Lung (tissue), 12 donors: ENCODE measurements around the gene NOC3L. TPM values are rescaled to one million over a fixed set of nuclear protein-coding genes. Genes with fewer than 3 reads are reported as not detected.
A peak's percentile ranks its signal among the peaks of the same experiment; 100 is the strongest.

Experiments
- ATAC-seq: fragments of 200-7000 bp; cut with Tn5 transposase; one replicate; pipeline ENCODE4 v1.9.1; 2020; ENCODE audit warnings: moderate number of reproducible peaks; ENCODE audit not compliant: insufficient read depth, low FRiP score
- DNase-seq, 3 donors: peaks; one replicate each; pipeline ENCODE4 v3.0.0-alpha.2; 2013 to 2017
- H3K27ac ChIP-seq, 2 donors: one replicate each; pipeline ENCODE4 v1.5.1; 2013; ENCODE audit warnings: mild to moderate bottlenecking in 2 of 2, moderate library complexity in 2 of 2, control low read depth in 1 of 2, inconsistent platforms in 1 of 2, low read depth in 1 of 2, low read length in 1 of 2
- H3K27me3 ChIP-seq, 3 donors: one replicate each; pipeline ENCODE4 v1.5.1; 2013; ENCODE audit warnings: low read length in 2 of 3; ENCODE audit not compliant: control insufficient read depth in 3 of 3, insufficient read depth in 3 of 3
- H3K36me3 ChIP-seq, 4 donors: one replicate each; pipeline ENCODE4 v1.5.1; 2013; ENCODE audit warnings: low read length in 4 of 4, mild to moderate bottlenecking in 1 of 4, moderate library complexity in 1 of 4; ENCODE audit not compliant: control insufficient read depth in 4 of 4, insufficient read depth in 4 of 4
- H3K4me1 ChIP-seq, 5 donors: one replicate each; pipeline ENCODE4 v1.5.1; 2013; ENCODE audit warnings: low read length in 5 of 5, mild to moderate bottlenecking in 2 of 5, moderate library complexity in 1 of 5; ENCODE audit not compliant: control insufficient read depth in 5 of 5, insufficient read depth in 5 of 5
- H3K4me3 ChIP-seq: one replicate; pipeline ENCODE4 v1.5.1; 2013; ENCODE audit warnings: mild to moderate bottlenecking, control low read depth, moderate library complexity
- H3K9ac ChIP-seq, 2 donors: one replicate each; pipeline ENCODE4 v1.5.1; 2013; ENCODE audit warnings: low read length in 2 of 2, control low read depth in 1 of 2; ENCODE audit not compliant: insufficient read depth in 1 of 2
- H3K9me3 ChIP-seq, 4 donors: one replicate each; pipeline ENCODE4 v1.5.1; 2013; ENCODE audit warnings: low read length in 3 of 4, mild to moderate bottlenecking in 1 of 4, moderate library complexity in 1 of 4; ENCODE audit not compliant: control insufficient read depth in 4 of 4, insufficient read depth in 3 of 4
- WGBS, 2 donors: extraction: QIAGEN DNeasy Blood & Tissue Kit; methylation state at CpG; one replicate each; pipeline ENCODE4 v1.1.7; 2013; 5-methylcytosine and 5-hydroxymethylcytosine counted together
- polyA plus RNA-seq, 2 donors: library from polyadenylated mRNA; stranded (reverse); fragments of 200-250 nt; gene quantifications; one replicate each; pipeline ENCODE4 v1.2.1, GENCODE V29; 2013
- total RNA-seq, 2 donors: library from RNA; depleted of rRNA in 1 of 2; stranded (reverse); fragments of >200 nt in 1 of 2; gene quantifications; one replicate each; pipeline ENCODE4 v1.2.1, GENCODE V29; 2014 to 2021
- TF ChIP-seq, protein P1 (sequence below): IDR thresholded peaks from 2 replicates; pipeline ENCODE4 v1.5.1; 2012; ENCODE audit warnings: mild to moderate bottlenecking; ENCODE audit errors: control extremely low read depth, extremely low read depth
- donor health status: control.
- donor health status: control.
- donor health status: Bipolar disorder and iron deficiency.
- donor health status: healthy.
- donor health status: DM: yes; HTN: yes; CAD: no.

Gene NOC3L
- total and polyA plus RNA-seq, 4 donors = 4.5 to 20.8 (median 10.1) TPM

DNA sequence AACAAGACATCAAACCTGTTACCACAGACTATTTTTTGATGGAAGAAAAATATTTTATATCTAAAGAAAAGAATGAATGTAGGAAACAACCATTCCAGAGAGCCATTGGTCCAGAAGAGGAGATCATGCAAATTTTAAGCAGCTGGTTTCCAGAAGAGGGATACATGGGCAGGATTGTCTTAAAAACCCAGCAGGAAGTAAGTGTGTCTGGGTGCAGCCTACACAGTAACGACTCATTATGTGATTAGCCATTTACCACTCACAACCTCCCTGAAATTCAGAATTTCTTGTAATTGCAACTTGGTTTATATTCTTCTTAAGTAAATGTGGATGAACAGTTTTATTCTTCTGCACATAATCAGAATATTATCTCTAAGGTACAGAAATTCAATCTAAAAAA lies 46.2 kb downstream of the NOC3L start:
- WGBS, 2 donors = 35 to 56% methylated on average over 1 of the region's 1 CpG
- Histone ChIP-seq H3K4me3 (no peak overlapping the region), H3K27ac (no peak overlapping the region), H3K36me3 (no peaks in the 10 kb centered on the region), H3K9me3 (no peaks in the 10 kb centered on the region), H3K9ac (no peak overlapping the region), H3K4me1 (peaks cover 0 to 24% (median 6%) of the 10 kb centered on the region in 5 donors), H3K27me3 (no peaks in the 10 kb centered on the region)
- TF ChIP-seq, protein P1, sequence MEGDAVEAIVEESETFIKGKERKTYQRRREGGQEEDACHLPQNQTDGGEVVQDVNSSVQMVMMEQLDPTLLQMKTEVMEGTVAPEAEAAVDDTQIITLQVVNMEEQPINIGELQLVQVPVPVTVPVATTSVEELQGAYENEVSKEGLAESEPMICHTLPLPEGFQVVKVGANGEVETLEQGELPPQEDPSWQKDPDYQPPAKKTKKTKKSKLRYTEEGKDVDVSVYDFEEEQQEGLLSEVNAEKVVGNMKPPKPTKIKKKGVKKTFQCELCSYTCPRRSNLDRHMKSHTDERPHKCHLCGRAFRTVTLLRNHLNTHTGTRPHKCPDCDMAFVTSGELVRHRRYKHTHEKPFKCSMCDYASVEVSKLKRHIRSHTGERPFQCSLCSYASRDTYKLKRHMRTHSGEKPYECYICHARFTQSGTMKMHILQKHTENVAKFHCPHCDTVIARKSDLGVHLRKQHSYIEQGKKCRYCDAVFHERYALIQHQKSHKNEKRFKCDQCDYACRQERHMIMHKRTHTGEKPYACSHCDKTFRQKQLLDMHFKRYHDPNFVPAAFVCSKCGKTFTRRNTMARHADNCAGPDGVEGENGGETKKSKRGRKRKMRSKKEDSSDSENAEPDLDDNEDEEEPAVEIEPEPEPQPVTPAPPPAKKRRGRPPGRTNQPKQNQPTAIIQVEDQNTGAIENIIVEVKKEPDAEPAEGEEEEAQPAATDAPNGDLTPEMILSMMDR = no peak
- ATAC-seq (no peak), DNase-seq (no peak)

DNA sequence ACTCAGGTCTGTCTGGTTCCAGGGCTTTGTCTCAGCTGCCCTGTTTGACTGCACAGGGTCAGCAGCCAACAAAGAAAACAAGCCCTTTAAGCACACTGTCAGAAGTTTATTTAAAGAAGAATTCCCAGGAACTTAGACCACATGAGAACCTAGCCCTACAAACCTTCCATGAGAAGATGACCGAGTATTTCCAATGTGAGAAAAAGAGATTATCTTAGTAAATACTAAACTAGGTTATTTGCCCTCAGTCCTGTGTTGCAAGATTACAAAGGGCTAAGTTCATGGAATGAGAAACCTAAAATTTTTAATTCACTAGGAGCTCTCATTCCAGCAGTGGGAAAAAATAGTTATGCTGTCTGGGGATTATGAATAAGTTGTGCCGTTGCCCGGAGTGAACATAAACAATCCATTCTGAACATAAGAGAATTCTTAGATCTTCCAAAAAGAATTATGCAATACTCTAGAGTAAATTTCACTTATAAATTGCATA lies 46.7 kb downstream of the NOC3L start:
- ATAC-seq (no peak), DNase-seq (peak; percentile 76 to 95 (median 95))
- H3K4me3 ChIP-seq = no peak overlapping the region
- H3K27me3 ChIP-seq = no peaks in the 10 kb centered on the region
- H3K9me3 ChIP-seq = no peaks in the 10 kb centered on the region
- H3K9ac ChIP-seq = no peak overlapping the region
- TF ChIP-seq, protein P1 = no peak
- WGBS, 2 donors = 55 to 67% methylated on average over 3 of the region's 3 CpGs
- peaks cover 0 to 4% (median 0%) of the 10 kb centered on the region in 4 donors for H3K36me3 ChIP-seq
- peaks cover 0 to 24% (median 6%) of the 10 kb centered on the region in 5 donors for H3K4me1 ChIP-seq
- H3K27ac ChIP-seq = no peak overlapping the region

DNA sequence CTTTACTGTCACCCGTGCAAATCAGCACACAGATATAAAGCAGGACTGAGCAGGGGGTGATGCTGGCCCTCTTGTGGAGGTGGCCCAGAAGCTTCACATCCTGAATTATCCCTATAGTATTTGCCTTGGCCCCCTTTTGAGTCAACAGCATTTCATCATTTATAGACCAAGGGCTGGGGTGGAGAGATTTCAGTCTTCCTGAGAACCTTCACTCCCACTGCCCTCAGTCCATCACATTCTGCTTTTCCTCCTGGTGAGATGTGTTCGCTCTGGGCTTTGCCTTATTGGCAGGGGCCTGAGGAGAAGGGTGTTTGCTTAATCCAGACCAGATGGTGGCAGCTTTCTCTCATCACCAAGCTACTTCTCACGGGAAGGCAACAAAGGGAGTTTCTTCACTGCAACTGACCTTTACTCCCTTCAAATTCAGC lies 47.7 kb downstream of the NOC3L start:
- Histone ChIP-seq H3K27ac (no peak overlapping the region), H3K4me1 (peaks cover 0 to 24% (median 6%) of the 10 kb centered on the region in 5 donors), H3K4me3 (no peak overlapping the region), H3K36me3 (peaks cover 0 to 4% (median 1%) of the 10 kb centered on the region in 4 donors), H3K9ac (no peak overlapping the region), H3K9me3 (no peaks in the 10 kb centered on the region), H3K27me3 (no peaks in the 10 kb centered on the region)
- 72 to 79% methylated on average over 3 of the region's 3 CpGs for WGBS, 2 donors
- ATAC-seq = no peak
- DNase-seq = peak; percentile 48 to 76 (median 71)
- TF ChIP-seq, protein P1 = no peak

DNA sequence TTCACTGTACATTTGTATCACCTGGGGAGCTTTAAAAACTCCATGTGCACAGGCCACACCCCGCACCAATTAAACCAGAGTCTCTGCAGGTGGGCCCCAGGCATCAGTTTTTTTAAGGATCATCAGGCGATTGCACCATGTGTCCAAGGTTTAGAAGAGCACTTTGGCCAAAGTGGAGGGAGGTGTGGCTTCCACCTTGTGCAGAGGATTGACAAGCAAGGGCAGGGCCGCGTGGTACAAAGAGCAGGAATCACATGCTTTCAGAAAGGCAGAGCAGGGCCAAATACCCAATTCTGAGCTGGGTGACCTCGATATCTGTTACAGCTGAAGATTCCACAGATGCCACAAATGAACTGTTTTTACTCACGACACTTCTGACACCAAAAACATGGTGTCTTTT lies 52.4 kb downstream of the NOC3L start:
- no peak overlapping the region for H3K27ac ChIP-seq
- no peak for ATAC-seq
- H3K27me3 ChIP-seq = no peaks in the 10 kb centered on the region
- H3K9ac ChIP-seq = no peak overlapping the region
- H3K4me1 ChIP-seq = peaks cover 0 to 10% (median 5%) of the 10 kb centered on the region in 5 donors
- TF ChIP-seq, protein P1 = no peak
- 81 to 89% methylated on average over 6 of the region's 6 CpGs for WGBS, 2 donors
- no peaks in the 10 kb centered on the region for H3K9me3 ChIP-seq
- no peak for DNase-seq
- no peak overlapping the region for H3K4me3 ChIP-seq
- H3K36me3 ChIP-seq = peaks cover 0 to 12% (median 3%) of the 10 kb centered on the region in 4 donors
